ENCODE measurements around the gene TLCD5.

The TLCD5 gene

GRCh38 chr11:120324932-120325810 is at the start of gene TLCD5:
Gene TLCD5 (plus strand): TSS chr11:120325299. CDS start chr11:120327442, 2,143 bp downstream.
- peak; percentile 80 for DNase-seq
- in situ Hi-C loops (cut with HindIII; ENCODE audit: low pct_ligation_motif_present, low pct_unique_long_range_greater_than_20kb, low sequenced_read_pairs): no loop called here

DNA sequence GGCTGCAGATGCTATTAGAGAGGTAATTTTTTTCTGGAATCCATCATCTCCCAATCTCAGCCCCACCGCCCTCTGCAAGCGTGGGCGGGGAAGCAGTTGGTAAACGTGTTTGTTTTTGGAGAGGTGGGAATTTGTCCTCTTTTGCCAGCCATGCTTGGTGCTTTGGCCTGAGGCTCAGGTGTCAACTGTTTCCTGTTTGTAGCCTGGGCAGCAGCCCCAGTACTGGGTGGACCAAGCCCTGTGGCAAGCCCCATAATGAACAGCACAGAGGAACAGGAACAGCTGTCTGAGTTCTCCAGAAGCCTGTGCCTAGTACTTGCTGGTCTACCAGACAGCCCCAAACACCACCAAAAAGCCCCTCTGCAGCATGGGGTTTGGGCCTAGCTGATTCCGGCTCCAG is 45.6 kb upstream of the TLCD5 start:
- in situ Hi-C loops (cut with HindIII; ENCODE audit: low pct_ligation_motif_present, low pct_unique_long_range_greater_than_20kb, low sequenced_read_pairs): no loop called here
- DNase-seq: no peak

DNA sequence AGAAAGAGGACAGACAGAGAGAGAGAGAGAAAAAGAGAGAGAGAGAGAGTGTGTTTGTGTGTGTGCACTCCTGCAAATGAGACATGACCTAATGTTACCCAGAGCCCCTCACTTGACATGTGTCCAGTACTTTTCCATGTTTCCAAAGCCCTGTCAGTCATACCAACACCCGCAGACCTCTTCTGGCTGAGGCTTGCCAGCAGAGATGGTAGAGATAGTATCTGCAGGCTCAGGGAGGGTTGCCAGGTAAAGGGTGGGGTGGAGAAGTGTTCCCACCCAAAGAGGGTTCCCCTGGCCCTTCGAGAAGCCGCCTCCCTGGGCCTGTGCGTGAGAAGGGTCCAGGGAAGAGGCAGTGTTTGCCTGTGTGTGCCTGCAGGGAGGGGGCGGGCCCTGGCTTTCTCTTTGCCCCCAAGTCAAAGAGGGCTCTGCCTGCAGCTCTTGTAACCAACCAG is 44.5 kb upstream of the TLCD5 start:
- no peak for DNase-seq
- in situ Hi-C loops (cut with HindIII; ENCODE audit: low pct_ligation_motif_present, low pct_unique_long_range_greater_than_20kb, low sequenced_read_pairs): no loop called here

- in situ Hi-C loops (cut with HindIII; ENCODE audit: low pct_ligation_motif_present, low pct_unique_long_range_greater_than_20kb, low sequenced_read_pairs): no loop called here
- no peak for DNase-seq
These were observed 43.8 kb upstream of the TLCD5 start for GRCh38 chr11:120281143-120281795.

DNA sequence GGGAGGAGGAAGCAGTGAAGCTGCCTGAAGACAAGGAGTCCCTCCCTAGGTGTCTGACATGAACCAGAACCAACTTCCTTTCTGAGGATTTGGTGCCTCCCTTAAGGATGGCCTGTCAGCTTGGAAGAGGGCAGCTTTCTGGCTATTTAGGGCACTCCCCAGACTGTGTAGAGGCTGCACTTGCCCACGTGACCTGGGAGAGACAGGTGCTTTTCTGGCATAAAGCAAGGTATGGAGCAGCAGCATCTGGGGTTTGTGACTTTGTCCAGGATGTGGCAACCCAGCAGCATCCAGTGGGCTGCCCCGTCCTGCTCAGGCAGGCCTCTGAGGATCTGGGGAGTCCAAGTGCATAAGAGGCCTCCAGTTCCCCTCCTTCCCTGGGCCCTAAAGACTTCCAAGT is 42.0 kb upstream of the TLCD5 start:
- in situ Hi-C loops (cut with HindIII; ENCODE audit: low pct_ligation_motif_present, low pct_unique_long_range_greater_than_20kb, low sequenced_read_pairs): no loop called here
- DNase-seq: no peak

DNA sequence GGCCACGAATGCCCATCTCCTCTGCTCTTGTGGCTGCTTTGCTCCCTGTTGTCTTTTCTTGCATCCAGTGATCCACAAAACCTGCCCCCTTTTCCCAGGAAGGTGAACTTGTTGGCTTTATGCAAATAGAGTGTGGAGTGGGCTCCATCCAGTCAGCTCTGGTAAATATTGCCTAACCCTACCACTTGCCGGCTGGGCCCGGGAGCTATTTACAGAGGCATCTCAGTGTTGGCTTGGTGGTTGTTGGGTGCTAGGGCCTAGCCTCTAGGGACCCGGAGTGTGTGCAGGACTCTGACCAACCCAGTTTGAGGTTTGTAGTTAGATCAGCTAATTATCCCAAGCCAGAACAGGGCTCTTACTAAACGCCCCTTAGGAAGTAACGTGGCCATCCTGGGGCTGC is 40.8 kb upstream of the TLCD5 start:
- in situ Hi-C loops (cut with HindIII; ENCODE audit: low pct_ligation_motif_present, low pct_unique_long_range_greater_than_20kb, low sequenced_read_pairs): no loop called here
- DNase-seq: no peak

DNA sequence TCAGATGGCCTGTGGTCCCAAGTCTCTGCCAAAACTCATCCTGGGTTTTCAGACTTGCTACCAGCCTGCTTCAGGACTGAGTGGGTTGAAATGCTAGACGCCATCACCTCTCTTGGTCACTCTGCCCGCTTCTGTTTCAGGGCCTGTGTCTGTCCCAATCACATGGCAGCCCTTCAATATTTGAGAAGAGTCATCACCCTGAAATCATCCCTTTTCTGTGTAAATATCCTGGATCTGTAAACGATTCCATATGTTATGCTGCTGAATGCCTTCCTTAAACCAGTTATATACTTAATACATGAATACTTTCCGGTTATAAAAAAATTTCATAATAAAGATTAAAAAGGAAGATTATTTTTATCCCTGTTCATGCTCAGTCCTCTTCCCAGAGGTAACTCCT is 39.8 kb upstream of the TLCD5 start:
- in situ Hi-C loops (cut with HindIII; ENCODE audit: low pct_ligation_motif_present, low pct_unique_long_range_greater_than_20kb, low sequenced_read_pairs): no loop called here
- DNase-seq: no peak

DNA sequence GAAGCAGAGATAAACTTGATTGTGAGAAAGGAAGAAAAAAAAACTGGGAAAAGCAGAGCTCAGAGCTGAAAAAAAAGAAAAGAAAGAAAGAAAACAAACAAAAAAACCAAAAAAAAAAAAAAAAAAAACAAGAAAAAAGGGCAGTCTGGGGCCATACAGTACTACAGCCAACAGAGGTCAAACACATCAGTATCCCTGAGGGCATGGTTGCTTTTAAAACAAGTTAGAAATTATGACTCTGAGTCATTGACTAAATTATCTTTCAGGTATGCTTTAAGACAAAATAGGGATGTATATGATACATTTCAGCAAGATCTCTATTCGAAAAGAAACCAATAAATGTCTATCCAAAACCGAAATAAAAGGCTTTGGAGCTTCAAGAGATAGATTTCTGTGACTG is 37.1 kb upstream of the TLCD5 start:
- in situ Hi-C loops (cut with HindIII; ENCODE audit: low pct_ligation_motif_present, low pct_unique_long_range_greater_than_20kb, low sequenced_read_pairs): no loop called here

DNA sequence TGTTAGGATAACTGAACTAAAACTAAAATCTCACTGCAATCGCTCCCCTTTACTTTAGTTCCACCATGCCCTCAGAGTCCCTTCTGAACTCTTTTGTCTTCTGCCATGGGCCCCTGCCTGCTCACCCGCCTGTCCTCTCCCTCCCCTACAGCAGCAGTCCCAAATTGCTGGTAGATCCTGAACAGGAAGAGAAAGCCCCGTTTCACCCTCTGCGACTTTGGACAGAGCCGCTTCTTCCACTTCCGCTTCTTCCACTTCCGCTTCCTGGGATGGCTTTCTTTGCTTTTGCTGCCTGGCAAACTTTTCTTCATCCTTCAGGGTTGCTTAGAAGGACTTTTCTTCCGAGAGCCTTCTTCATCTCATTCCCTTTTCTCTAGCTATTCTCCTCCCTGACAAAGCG is 35.7 kb upstream of the TLCD5 start:
- no peak for DNase-seq
- in situ Hi-C loops (cut with HindIII; ENCODE audit: low pct_ligation_motif_present, low pct_unique_long_range_greater_than_20kb, low sequenced_read_pairs): no loop called here

More for the DNA sequence above, 37.1 kb upstream of the TLCD5 start:
- no peak for DNase-seq

DNA sequence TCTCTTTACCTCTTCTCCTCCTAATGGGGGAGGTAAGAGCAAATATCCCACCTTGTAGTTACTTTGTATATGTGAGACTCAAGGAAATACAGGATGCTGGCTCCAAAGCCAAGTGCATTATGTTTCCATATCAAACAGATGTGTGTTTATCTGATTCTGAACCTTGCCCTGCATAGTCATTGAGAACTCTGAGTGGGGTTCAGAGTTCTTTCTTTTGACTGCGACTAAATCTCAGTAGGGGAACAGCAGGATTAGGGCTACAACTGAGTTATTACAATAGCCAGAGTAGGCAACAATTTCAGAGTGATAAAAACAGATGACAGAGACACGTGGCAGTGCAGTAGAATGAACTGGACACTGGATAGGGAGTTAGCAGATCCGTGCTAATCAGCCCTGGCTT is 34.1 kb upstream of the TLCD5 start:
- DNase-seq: no peak
- in situ Hi-C loops (cut with HindIII; ENCODE audit: low pct_ligation_motif_present, low pct_unique_long_range_greater_than_20kb, low sequenced_read_pairs): no loop called here

DNA sequence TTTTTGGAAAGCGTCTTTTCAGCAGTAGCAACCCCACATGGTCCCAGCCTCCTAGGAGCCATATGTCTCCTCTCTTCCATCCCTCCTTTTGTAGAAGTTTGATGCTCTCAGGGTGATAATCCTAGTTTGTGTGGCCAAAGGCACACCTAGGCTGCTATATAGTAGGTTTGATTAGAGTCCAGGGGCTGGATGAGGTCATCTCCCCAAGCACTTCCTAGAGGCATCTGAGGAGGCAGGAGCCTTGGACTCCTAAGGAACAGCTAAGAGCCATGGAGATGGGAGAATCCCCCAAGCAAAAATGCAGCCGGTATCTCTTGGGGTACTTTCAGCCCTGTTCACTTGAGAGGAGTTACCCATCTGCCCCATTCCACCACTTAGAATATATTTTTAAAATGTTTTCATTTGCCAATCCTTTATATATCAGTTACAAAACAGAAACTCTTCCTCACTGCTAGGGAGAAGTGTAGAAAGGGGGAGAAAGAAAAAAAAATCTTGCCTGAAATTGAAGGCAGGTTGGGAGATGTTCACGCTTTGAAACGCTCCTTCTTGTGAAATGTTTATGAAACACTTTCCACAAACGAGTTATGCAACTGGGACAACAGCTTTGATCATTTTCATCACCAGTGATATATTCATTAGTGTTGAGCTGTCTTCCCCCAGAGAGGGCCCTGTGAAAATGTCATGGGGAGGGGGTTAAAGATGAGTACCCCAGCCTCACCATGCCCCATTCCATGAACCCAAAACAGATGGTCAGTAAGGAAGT is 31.9 kb upstream of the TLCD5 start:
- in situ Hi-C loops (cut with HindIII; ENCODE audit: low pct_ligation_motif_present, low pct_unique_long_range_greater_than_20kb, low sequenced_read_pairs): no loop called here
- DNase-seq: no peak

- DNase-seq: no peak
- in situ Hi-C loops (cut with HindIII; ENCODE audit: low pct_ligation_motif_present, low pct_unique_long_range_greater_than_20kb, low sequenced_read_pairs): no loop called here
These were observed 31.0 kb upstream of the TLCD5 start for GRCh38 chr11:120294096-120294495.

DNA sequence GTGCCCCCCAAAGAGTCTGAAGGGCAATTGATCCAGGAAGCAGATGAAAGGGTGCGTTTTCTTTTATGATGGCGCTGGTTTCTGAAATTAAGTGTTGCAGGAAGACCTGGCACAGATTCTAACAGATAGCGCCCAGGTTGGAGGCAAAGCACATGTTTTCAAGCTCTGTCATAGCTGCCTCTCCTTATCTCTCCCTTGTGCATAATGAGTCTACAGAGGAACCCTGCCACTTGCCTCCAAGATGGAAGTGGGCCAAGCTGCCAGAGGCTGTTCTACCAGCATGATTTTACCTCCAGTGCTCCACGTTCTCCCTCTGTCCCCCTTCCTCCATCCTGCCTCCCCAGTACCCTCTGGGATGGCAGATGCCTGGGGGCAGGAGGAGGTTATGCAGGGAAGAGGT is 30.0 kb upstream of the TLCD5 start:
- in situ Hi-C loops (cut with HindIII; ENCODE audit: low pct_ligation_motif_present, low pct_unique_long_range_greater_than_20kb, low sequenced_read_pairs): no loop called here

DNA sequence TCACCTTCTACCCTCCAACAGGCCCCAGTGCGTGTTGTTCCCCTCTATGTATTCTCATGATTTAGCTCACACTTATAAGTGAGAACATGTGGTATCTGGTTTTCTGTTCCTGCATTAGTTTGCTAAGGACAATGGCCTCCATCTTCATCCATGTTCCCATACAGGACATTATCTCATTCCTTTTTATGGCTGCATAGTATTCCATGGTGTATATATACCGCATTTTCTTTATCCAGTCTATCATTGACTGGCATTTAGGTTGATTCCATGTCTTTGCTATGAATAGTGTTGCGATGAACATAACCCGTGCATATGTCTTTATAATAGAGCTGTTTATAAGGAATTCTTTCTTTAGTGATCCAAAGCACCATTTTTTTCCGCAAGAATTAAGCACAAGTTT is 28.5 kb upstream of the TLCD5 start:
- no peak for DNase-seq
- in situ Hi-C loops (cut with HindIII; ENCODE audit: low pct_ligation_motif_present, low pct_unique_long_range_greater_than_20kb, low sequenced_read_pairs): no loop called here

More for the DNA sequence above, 30.0 kb upstream of the TLCD5 start:
- no peak for DNase-seq

DNA sequence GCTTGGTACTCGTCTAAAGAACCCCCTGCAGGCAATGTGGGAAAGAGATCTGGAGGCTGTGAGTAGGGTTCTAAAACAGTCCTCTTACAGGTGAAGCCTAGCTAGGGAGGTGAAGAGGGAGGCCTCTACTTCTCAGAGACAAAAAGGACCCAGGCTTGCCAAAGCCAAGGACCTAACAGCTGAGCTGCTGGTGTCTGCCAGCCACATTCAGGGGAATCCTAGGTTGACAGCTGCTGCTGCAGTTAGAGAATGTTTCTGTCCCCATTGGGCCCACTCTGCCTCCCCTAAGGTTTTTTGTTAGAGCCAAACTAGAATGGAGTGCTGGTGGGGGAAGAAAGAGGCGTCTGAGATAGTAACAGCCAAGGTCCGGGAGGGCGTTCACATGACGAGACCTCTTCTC is 26.6 kb upstream of the TLCD5 start:
- no peak for DNase-seq
- in situ Hi-C loops (cut with HindIII; ENCODE audit: low pct_ligation_motif_present, low pct_unique_long_range_greater_than_20kb, low sequenced_read_pairs): no loop called here

GRCh38 chr11:120302001-120302805 is 22.9 kb upstream of the TLCD5 start:
- in situ Hi-C loops (cut with HindIII; ENCODE audit: low pct_ligation_motif_present, low pct_unique_long_range_greater_than_20kb, low sequenced_read_pairs): no loop called here

DNA sequence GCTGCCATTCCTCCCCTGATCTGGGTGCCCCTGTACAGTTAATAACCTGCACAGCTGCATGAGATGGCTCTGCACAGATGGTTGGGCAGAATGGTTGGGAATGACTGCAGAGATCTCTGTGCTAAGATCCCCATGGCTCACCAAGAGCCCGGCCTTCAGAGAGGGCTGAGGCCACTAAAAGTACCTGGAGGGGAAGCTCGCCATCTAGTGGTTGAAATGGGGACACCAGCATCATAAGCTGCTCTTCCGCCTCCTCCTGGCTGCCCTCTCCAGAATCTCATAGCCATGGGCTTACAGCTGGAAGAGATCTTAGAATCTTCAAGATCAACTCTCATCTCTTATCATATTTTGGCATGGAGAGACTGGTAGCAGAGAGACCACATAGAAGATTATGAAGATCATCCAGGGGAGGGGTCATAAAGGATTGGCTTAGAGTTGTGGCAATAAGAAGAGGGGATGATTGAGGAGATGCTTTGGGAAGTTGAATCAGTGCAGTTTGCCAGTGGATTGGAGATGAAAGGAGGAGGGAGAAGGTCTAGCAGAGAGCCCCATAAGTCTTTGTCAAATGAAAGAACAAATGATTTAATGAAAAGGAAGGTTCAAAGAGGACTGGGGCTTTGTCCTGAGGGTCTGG is 22.0 kb upstream of the TLCD5 start:
- in situ Hi-C loops (cut with HindIII; ENCODE audit: low pct_ligation_motif_present, low pct_unique_long_range_greater_than_20kb, low sequenced_read_pairs): no loop called here
- DNase-seq: peak; percentile 77

More at GRCh38 chr11:120302001-120302805, 22.9 kb upstream of the TLCD5 start:
- no peak for DNase-seq

DNA sequence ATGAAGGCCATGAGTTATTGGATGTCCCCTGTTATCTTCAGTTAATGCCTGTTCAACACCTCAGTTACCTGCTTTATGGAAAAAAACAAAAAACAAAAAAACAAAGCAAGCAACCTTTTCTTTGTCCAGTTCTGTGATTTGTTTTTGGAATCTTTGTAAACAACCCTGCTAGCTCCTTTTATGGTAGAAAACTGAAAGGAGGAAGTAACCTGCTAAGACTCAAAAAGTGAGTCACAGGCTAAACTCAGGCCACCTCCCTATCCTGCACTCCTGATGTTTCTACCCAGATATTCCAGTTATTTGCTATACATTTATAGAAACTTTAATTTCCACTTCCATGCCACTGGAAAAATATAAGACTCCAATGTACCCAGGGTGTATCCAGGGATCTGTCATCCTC is 20.6 kb upstream of the TLCD5 start:
- peak; percentile 47 for DNase-seq
- in situ Hi-C loops (cut with HindIII; ENCODE audit: low pct_ligation_motif_present, low pct_unique_long_range_greater_than_20kb, low sequenced_read_pairs): no loop called here

All from ACHN (cell line).